PC-9 (cell line): ENCODE results near the gene ARHGAP26.

Source experiments
- EZH2 ChIP-seq: fragments of 200-600 bp; sonication (generic); IDR thresholded peaks from 2 replicates; pipeline ENCODE4 v1.8.0; 2017; ENCODE audit warnings: antibody characterized with exemption, low read depth
- TF ChIP-seq, protein P1 (sequence below): fragments of 200-600 bp; sonication (generic); conservative IDR thresholded peaks from 2 replicates; pipeline ENCODE4 v1.6.1; 2017; ENCODE audit warnings: mixed run types, antibody characterized with exemption, mild to moderate bottlenecking, moderate library complexity

GRCh38 chr5:143133721-143134120, 363.5 kb downstream of the ARHGAP26 start:
- TF ChIP-seq, protein P1, sequence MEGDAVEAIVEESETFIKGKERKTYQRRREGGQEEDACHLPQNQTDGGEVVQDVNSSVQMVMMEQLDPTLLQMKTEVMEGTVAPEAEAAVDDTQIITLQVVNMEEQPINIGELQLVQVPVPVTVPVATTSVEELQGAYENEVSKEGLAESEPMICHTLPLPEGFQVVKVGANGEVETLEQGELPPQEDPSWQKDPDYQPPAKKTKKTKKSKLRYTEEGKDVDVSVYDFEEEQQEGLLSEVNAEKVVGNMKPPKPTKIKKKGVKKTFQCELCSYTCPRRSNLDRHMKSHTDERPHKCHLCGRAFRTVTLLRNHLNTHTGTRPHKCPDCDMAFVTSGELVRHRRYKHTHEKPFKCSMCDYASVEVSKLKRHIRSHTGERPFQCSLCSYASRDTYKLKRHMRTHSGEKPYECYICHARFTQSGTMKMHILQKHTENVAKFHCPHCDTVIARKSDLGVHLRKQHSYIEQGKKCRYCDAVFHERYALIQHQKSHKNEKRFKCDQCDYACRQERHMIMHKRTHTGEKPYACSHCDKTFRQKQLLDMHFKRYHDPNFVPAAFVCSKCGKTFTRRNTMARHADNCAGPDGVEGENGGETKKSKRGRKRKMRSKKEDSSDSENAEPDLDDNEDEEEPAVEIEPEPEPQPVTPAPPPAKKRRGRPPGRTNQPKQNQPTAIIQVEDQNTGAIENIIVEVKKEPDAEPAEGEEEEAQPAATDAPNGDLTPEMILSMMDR, result no peak
- no peak for TF ChIP-seq EZH2
